HG02870 (cell line): ENCODE data around the gene AAGAB.
A peak's percentile ranks its signal among the peaks of the same experiment; 100 is the strongest.
"Not testable (repeated sequence)": the region's sequence is repeated elsewhere in the genome, so short reads cannot be mapped to it uniquely, and the experiment has no call there.

ENCODE experiments used
- ATAC-seq: cut with Tn5 transposase; IDR thresholded peaks from one replicate; pipeline ENCODE4 v1.9.1; 2021; ENCODE audit warnings: mild to moderate bottlenecking, moderate library complexity; ENCODE audit not compliant: unreplicated experiment

Gene AAGAB

GRCh38 chr15:67253549-67254237 is 768 bp downstream of the AAGAB start:
- no peak for ATAC-seq

DNA sequence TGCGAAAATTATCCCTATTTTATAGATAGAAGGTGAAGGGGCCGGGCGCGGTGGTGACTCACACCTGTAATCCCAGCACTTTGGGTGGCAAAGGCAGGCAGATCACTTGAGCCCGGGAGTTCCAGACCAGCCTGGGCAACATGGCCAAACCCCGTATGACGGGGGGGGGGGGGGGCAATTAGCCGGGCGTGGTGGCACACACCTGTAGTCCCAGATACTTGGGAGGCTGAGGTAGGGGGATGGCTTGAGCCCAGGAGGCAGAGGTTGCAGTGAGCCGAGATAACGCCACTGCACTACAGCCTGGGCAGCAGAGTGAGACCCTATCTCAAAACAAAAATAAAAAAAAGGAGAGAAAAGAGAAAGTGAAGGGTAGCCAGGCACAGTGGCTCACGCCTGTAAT is 1.4 kb downstream of the AAGAB start:
- no peak for ATAC-seq

- ATAC-seq: no peak
Observed at GRCh38 chr15:67251318-67251717, 3.1 kb downstream of the AAGAB start.

DNA sequence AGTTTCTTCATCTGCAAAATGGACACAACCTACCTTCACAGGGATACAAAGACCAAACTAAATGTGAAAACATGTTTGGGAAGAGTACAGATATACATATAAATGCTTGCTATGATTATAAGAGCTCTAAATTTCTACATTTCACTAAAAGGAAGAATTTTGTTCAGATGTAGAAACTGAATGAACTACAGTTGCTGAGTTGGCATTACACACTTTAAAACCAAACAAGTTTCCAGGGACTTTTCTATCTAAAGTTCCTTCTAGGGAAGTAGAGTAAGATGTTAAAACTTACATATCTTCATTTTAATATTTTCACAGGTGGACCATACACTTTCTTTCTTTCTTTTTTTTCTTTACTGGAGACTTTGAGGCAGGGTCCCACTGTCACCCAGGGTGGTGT is 4.6 kb downstream of the AAGAB start:
- no peak for ATAC-seq

- ATAC-seq: no peak
Observed at GRCh38 chr15:67248011-67248505, 6.4 kb downstream of the AAGAB start.

DNA sequence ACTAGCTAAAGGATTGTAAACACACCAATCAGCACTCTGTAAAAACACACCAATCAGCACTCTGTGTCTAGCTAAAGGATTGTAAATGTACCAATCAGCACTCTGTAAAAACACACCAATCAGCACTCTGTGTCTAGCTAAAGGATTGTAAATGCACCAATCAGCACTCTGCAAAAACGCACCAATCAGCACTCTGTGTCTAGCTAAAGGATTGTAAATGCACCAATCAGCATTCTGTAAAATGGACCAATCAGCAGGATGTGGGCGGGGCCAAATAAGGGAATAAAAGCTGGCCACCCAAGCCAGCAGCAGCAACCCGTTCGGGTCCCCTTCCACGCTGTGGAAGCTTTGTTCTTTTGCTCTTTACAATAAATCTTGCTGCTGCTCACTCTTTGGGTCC is 7.9 kb downstream of the AAGAB start:
- ATAC-seq: not testable (repeated sequence)

GRCh38 chr15:67244971-67245478 is 9.4 kb downstream of the AAGAB start:
- ATAC-seq: no peak

- ATAC-seq: no peak
Observed at GRCh38 chr15:67242708-67243111, 11.8 kb downstream of the AAGAB start.

DNA sequence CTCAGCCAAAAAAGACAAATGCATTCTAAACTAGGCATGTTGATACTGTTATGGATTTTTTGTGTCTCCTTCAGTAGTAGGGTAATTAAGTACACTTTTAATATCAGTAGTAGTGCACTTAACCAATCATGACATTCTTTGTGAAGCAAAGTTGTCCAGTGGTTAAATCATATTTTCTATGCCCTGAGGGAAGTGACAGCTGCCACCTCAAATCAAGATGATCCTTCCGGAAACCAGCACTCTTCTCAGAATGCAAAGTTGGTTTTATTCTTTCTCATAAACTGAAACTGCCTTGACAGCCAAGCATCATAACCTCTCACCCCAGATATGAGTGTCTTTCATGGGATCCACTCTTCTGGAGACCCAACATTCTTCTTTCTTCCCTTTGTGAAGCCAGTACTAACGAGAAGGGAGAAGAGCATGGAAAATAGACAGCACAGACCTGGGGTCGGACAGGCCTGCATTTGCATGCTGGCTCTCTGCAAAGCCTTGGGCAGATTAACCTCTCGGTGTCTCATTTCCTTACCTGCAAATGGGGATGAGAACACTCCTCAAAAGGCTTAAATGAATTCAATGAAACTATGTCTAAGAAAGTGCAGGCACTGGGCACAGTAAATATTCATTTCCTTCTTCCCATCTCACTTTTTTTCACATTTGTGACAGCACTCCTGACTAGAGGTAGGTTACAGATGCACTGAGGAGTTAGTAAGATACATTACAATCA is 13.2 kb downstream of the AAGAB start:
- peak; percentile 90 for ATAC-seq

- ATAC-seq: peak; percentile 10
Observed at GRCh38 chr15:67240235-67241131, 14.0 kb downstream of the AAGAB start.

DNA sequence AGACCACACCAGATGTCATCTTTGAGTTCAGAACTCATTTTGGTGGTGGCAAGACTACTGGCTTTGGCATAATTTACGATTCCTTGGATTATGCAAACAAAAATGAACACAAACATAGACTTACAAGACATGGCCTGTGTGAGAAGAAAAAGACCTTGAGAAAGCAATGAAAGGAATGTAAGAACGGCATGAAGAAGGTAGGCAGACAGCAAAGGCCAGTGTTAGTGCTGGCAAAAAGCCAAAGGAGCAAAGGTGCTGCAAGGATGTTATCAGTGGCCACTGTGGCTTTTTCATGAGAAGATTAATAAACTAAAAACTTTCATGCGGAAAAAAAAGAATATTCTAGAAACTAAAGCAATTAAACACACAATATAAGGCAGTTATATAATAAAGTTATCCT is 21.9 kb downstream of the AAGAB start:
- no peak for ATAC-seq

GRCh38 chr15:67230504-67230903 is 24.0 kb downstream of the AAGAB start:
- ATAC-seq: no peak

GRCh38 chr15:67228286-67228685 is 26.2 kb downstream of the AAGAB start:
- no peak for ATAC-seq

GRCh38 chr15:67227846-67228245 is 26.6 kb downstream of the AAGAB start:
- no peak for ATAC-seq

GRCh38 chr15:67227431-67227830 is 27.0 kb downstream of the AAGAB start:
- no peak for ATAC-seq

DNA sequence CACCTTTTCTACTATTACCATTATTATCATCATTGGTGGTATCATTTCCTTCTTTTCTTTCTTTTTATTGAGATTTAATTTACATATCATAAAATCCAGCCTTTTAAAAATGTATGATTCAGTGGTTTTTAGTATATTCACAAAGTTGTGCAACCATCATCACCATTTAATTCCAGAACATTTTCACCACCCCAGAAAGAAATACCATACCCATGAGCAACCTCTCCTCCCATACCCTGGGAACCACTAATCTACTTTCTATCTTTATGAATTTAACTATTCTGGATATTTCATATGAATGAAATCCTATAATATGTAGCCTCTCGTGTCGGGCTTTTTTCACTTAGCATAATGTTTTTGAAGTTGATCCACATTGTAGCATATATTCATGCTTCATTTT is 29.1 kb downstream of the AAGAB start:
- ATAC-seq: no peak

DNA sequence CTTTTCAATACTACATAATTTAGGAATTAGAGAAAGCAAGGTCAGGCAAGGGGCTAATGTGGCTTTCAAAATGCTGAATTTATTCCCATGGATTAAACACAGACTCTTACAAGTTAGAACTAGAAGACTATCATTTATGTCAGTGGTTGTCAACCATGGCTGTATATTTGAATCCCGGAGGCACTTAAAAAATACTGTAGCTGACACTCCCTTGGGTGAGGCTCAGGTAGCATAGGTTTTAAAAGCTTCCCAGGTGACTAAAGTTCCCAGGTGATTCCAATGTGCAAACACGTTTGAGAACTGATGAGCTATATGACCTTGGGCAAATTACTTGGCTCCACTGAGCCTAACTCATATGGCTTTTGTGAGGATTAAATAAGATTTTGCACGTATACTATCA is 29.6 kb downstream of the AAGAB start:
- no peak for ATAC-seq

- no peak for ATAC-seq
Observed at GRCh38 chr15:67219288-67219687, 35.2 kb downstream of the AAGAB start.

DNA sequence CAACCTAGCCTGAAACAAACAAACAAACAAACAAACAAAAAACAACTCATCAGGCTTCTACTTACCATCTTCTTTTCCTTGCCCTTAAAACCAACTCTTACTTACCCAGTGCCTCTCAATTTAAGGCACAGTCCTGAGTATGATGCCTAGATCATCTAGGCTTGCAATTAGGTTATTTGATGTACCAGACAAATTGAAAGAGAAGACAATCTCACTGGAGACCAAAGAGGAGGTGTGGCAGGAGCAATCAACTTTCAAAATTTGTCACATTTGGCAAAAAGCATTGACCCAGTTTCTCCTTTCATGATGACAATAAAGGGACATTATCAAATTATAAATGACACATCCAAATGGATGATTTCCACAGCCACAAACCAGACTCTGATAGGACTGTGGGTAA is 36.0 kb downstream of the AAGAB start:
- ATAC-seq: no peak

DNA sequence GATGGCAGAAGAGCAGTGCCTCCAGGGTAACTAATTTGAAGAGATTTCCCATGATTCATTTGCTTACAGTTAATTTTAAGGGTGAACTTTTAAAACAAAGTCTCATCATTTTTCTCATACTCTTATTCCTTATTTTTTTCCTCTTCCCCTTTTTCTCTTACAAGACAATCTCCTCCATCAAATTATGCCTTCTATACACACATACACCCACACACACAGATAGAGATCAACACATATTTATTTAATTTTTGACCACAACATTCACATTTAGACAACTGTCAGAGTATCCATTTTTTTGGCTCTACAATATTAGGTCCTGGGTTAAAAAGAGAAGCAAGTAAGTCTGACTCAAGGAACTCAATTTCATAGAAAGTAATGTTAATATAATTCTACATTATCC is 37.6 kb downstream of the AAGAB start:
- no peak for ATAC-seq

- no peak for ATAC-seq
Observed at GRCh38 chr15:67215102-67215501, 39.4 kb downstream of the AAGAB start.
